Gastrocnemius medialis (tissue), 4 donors: Measurements from ENCODE around the gene C9orf72. TPM values are rescaled to one million over a fixed set of nuclear protein-coding genes. Genes with fewer than 3 reads are reported as not detected.

Experiments
- ATAC-seq, 2 donors: fragments of 150-250 bp; one replicate each; pipeline ENCODE4 v1.9.1; 2016
- DNase-seq, 2 donors: peaks; one replicate each; pipeline ENCODE4 v3.0.0-alpha.2; 2019
- H3K27ac ChIP-seq, 4 donors: fragments of 200-600 bp; sonication (generic); 1 replicate in 1 of 4; 2 replicates in 3 of 4; pipeline ENCODE4 v1.5.1; 2016 to 2018; ENCODE audit warnings: mild to moderate bottlenecking in 2 of 4, moderate library complexity in 1 of 4
- H3K27me3 ChIP-seq, 3 donors: fragments of 200-600 bp; sonication (generic) in 2 of 3; 1 replicate in 1 of 3; 2 replicates in 2 of 3; pipeline versions ENCODE4 v1.5.1 to v1.6.0; 2016 to 2019; ENCODE audit warnings: mild to moderate bottlenecking in 1 of 3, moderate library complexity in 1 of 3
- H3K36me3 ChIP-seq, 2 donors: fragments of 200-600 bp; sonication (generic) in 1 of 2; one replicate each; pipeline ENCODE4 v1.5.1; 2017 to 2018
- H3K4me1 ChIP-seq, 2 donors: fragments of 200-600 bp; sonication (generic) in 1 of 2; one replicate each; pipeline ENCODE4 v1.5.1; 2016 to 2017; ENCODE audit warnings: mild to moderate bottlenecking in 2 of 2
- H3K4me3 ChIP-seq, 4 donors: fragments of 200-600 bp; sonication (generic) in 3 of 4; 1 replicate in 1 of 4; 2 replicates in 3 of 4; pipeline ENCODE4 v1.5.1; 2016 to 2019; ENCODE audit warnings: mild to moderate bottlenecking in 2 of 4
- H3K9me3 ChIP-seq, 3 donors: fragments of 200-600 bp; sonication (generic) in 2 of 3; 1 replicate in 1 of 3; 2 replicates in 2 of 3; pipeline ENCODE4 v1.5.1; 2016 to 2019
- POLR2A ChIP-seq, 2 donors: fragments of 450-650 bp; IDR thresholded peaks; one replicate each; pipeline ENCODE4 v1.6.1; 2017; ENCODE audit warnings: antibody characterized with exemption in 2 of 2, mild to moderate bottlenecking in 2 of 2, moderate library complexity in 2 of 2
- in situ Hi-C, 4 donors: fragments of 200-750 bp; cut with MboI; loops; one replicate each; pipeline versions ENCODE4 v1.15.0 to v1.8.0; 2017; ENCODE audit warnings: low sequenced_read_pairs in 4 of 4
- intact Hi-C: fragments of 100-400 bp; cut with DNase I; formaldehyde crosslinking; loops from one replicate; pipeline ENCODE4 v1.15.1; 2023; ENCODE audit warnings: low total_unique reads
- total RNA-seq, 4 donors: library from RNA; depleted of rRNA; stranded (reverse); fragments of >200 nt; gene quantifications; one replicate each; pipeline versions ENCODE4 v1.1.0 to v1.2.3, GENCODE V29; 2016
- TF ChIP-seq, protein P1 (sequence below), 5 experiments: fragments of 450-650 bp in 3 of 5; fragments of 200-600 bp in 2 of 5; sonication (generic) in 2 of 5; IDR thresholded peaks in 4 of 5; conservative IDR thresholded peaks in 1 of 5; 1 replicate in 4 of 5; 2 replicates in 1 of 5; pipeline ENCODE4 v1.5.1; 2016 to 2019; ENCODE audit warnings: antibody characterized with exemption in 5 of 5, mild to moderate bottlenecking in 3 of 5, moderate library complexity in 3 of 5

C9orf72 gene
- total RNA-seq, 4 donors from 2014 or later = 14.8 to 43.4 (median 19.4) TPM

DNA sequence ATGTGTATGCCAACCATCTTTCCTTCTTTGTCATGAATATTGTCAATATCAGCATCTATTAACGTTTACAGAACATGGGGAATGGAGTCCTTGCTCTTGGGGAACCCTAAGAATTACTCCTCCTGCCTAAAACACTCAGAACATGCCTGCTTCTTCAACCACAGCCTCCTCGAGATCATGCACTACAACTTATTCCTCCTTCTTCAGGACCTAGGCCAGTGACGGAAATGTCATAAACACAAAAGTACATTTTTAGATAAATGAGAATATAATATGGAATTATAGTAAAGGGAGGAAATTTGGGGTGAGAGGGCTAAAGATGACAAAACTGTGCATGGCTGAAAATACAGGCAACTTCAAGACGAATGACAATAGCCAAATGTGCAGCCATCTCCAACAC is 52.3 kb downstream of the C9orf72 start:
- in situ Hi-C loops = loop anchor here in 2 of 4 donors (5.0 to 10.0 kb wide), 2 partner anchors 56 to 64 kb away; no protein-coding TSS in a partner anchor
- Histone ChIP-seq H3K9me3 (no peaks in the 10 kb centered on the region), H3K4me3 (no peak overlapping the region), H3K36me3 (no peaks in the 10 kb centered on the region), H3K27me3 (no peaks in the 10 kb centered on the region), H3K27ac (no peak overlapping the region), H3K4me1 (peaks cover 0 to 6% of the 10 kb centered on the region in 2 donors)
- intact Hi-C loops = no loop called here
- ATAC-seq = no peak
- DNase-seq = no peak
- TF ChIP-seq POLR2A (IDR thresholded peaks at IDR 0.05) = no peak
- TF ChIP-seq, protein P1, sequence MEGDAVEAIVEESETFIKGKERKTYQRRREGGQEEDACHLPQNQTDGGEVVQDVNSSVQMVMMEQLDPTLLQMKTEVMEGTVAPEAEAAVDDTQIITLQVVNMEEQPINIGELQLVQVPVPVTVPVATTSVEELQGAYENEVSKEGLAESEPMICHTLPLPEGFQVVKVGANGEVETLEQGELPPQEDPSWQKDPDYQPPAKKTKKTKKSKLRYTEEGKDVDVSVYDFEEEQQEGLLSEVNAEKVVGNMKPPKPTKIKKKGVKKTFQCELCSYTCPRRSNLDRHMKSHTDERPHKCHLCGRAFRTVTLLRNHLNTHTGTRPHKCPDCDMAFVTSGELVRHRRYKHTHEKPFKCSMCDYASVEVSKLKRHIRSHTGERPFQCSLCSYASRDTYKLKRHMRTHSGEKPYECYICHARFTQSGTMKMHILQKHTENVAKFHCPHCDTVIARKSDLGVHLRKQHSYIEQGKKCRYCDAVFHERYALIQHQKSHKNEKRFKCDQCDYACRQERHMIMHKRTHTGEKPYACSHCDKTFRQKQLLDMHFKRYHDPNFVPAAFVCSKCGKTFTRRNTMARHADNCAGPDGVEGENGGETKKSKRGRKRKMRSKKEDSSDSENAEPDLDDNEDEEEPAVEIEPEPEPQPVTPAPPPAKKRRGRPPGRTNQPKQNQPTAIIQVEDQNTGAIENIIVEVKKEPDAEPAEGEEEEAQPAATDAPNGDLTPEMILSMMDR (IDR thresholded peaks at IDR 0.05 in 4 of 5, conservative IDR thresholded peaks at IDR 0.05 in 1 of 5) = no peak

DNA sequence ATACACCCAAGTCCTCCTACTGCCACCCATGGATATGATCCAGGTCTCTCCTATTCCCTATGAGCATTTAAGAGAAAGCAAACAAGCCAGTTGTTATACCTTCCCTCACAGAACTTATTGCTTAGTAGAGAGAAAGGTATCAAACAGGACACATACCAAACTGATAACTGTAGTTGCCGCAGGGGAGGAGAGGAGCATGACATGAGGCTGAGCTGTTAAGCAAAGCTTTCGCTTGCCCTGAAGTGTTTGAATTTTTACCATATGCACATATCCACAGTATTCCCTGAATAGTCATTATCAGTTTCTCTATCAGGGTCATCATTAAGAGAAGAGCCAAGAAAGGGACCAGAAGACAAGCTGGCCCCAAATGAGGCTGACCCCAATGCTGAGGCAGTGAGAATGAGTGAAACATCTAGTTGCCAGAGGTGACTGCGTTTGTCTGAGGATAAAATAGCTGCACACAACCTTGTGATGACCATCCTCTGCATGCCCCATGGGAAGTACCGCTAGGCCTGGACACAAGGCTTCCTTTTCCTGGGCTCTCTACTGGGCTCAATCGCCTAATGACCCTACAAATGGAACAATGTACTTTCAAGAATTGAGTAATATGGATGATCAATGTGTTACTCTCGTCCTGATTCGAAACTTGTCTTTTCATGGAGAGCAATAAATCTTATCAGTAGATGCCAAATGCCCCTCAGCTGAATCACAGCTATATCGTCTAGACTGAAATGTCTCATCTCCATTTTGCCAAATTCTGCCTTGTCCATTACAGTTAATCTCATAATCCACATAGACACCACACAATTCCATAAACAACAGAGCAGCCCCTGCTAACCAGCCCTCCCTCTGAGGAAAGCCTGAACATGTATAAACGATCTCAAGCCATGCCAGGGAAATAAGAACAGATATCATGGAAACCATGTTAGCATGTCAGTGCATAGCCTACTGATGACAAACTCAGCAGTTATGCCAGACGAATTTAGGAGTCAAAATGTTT is 53.5 kb downstream of the C9orf72 start:
- DNase-seq (no peak), ATAC-seq (no peak)
- Histone ChIP-seq H3K4me3 (no peak overlapping the region), H3K4me1 (peaks cover 0 to 12% of the 10 kb centered on the region in 2 donors), H3K27me3 (no peaks in the 10 kb centered on the region), H3K36me3 (no peaks in the 10 kb centered on the region), H3K9me3 (no peaks in the 10 kb centered on the region), H3K27ac (no peak overlapping the region)
- in situ Hi-C loops (loop anchor here in 2 of 4 donors (5.0 to 10.0 kb wide), 2 partner anchors 55 to 62 kb away; no protein-coding TSS in a partner anchor), intact Hi-C loops (no loop called here)
- TF ChIP-seq POLR2A (IDR thresholded peaks at IDR 0.05) = no peak
- TF ChIP-seq, protein P1 (IDR thresholded peaks at IDR 0.05 in 4 of 5, conservative IDR thresholded peaks at IDR 0.05 in 1 of 5) = no peak

DNA sequence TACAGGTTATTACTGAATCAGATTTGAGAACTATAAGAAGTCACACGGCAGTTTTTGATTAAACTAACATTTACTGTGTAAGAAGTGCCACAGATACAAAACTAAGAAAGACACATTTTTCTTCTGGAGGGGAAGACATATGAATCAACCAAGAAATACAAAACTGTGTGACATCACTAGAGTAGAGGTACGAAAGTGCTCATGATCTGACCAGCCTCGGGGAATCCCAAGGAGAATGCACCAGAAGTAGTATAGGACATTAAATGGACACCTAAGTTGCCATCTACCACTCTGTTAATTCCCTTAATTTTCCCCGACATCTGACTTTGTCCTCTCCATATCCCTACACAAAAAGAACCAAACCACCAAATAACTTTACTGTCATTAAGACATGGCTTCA is 54.5 kb downstream of the C9orf72 start:
- Histone ChIP-seq H3K4me3 (no peak overlapping the region), H3K36me3 (no peaks in the 10 kb centered on the region), H3K4me1 (peaks cover 0 to 18% of the 10 kb centered on the region in 2 donors), H3K27me3 (no peaks in the 10 kb centered on the region), H3K9me3 (no peaks in the 10 kb centered on the region), H3K27ac (no peak overlapping the region)
- ATAC-seq (no peak), DNase-seq (no peak)
- TF ChIP-seq POLR2A (IDR thresholded peaks at IDR 0.05) = no peak
- TF ChIP-seq, protein P1 (IDR thresholded peaks at IDR 0.05 in 4 of 5, conservative IDR thresholded peaks at IDR 0.05 in 1 of 5) = no peak
- intact Hi-C loops = no loop called here
- in situ Hi-C loops = no loop called here

DNA sequence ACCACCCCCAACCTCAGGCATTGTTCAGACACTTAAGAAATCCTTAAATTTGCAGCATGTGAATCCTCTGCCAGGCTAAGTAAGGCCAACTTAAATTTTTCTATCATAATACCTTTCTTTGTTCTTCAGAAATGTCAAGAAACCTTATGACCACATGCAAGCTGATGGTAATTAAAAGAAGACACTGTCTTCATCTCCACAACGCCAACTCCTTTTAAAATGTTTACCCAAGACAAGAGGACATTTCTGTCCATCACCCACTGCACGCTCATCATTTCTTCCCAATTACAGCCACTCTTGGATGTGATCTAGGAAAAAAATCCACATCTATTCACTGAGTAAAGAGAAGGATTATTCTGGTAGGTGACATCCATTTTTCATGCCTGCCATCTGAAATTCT is 55.3 kb downstream of the C9orf72 start:
- Histone ChIP-seq H3K36me3 (no peaks in the 10 kb centered on the region), H3K27me3 (no peaks in the 10 kb centered on the region), H3K4me3 (no peak overlapping the region), H3K9me3 (no peaks in the 10 kb centered on the region), H3K27ac (no peak overlapping the region), H3K4me1 (peaks cover 0 to 18% of the 10 kb centered on the region in 2 donors)
- TF ChIP-seq, protein P1 (IDR thresholded peaks at IDR 0.05 in 4 of 5, conservative IDR thresholded peaks at IDR 0.05 in 1 of 5) = no peak
- no peak for TF ChIP-seq POLR2A (IDR thresholded peaks at IDR 0.05)
- no peak for ATAC-seq
- DNase-seq = no peak
- in situ Hi-C loops (no loop called here), intact Hi-C loops (no loop called here)
